Left lobe of liver (tissue), 2 donors: ENCODE data around the gene ADCY4. TPM values are rescaled to one million over a fixed set of nuclear protein-coding genes. Genes with fewer than 3 reads are reported as not detected.

Experiments
- ATAC-seq: fragments of 200-7000 bp; cut with Tn5 transposase; one replicate; pipeline ENCODE4 v1.9.1; 2020; ENCODE audit warnings: mild to moderate bottlenecking, moderate library complexity
- DNase-seq: peaks from one replicate; pipeline ENCODE4 v3.0.0-alpha.2; 2020; ENCODE audit warnings: low spot score
- total RNA-seq: library from RNA; stranded (reverse); gene quantifications from one replicate; pipeline ENCODE4 v1.2.1, GENCODE V29; 2021
- donor health status: DM: no; HTN: no; CAD: no; lungs with moderate emphysema.
- donor health status: DM: no; HTN: yes; CAD: no.

Gene ADCY4
- total RNA-seq, 1 donor from 2014 or later = 5.5 TPM

DNA sequence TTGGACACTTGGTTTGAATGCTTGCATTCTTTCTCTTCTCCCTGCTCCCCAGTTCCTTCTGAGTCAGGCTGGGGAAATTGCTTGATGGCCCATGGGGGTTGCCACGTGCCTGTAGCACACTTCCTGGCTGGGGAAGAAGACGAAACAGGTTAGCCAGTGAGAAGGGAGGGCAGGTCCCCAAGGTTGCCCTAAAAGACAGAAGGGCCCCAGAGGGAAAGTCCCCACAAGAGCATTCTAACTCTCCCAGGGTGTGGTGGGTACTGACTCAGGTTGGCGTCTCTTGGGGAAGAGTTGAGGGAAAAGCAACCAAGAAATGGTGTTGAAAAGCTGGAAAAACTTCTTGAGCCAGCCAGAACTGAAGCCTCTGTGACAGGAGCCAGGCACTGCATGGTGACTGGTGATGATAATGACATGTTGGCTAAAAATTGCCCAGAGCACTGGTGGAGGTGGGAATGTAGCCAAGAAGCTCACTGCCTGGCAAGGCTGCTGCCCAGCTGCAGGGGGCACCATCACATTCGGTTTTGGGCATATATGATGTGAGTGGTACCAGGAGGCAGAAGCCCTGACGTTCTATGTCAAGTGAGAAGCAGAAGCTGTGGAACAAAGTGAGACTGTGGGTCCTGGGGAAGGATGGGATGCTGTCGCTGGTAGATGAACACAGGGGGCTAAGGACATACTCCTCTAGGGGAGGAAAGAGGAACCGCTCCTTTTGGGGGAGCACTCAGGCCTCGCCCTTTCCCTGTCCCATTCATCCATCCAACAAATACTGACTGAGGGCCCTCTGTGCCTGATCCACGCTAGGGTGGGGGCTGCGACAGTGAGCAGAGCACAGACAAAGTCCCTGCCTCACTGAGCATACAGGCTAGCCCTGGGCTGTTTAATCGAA is 55.3 kb downstream of the ADCY4 start:
- DNase-seq (no peak), ATAC-seq (peak; percentile 65)

DNA sequence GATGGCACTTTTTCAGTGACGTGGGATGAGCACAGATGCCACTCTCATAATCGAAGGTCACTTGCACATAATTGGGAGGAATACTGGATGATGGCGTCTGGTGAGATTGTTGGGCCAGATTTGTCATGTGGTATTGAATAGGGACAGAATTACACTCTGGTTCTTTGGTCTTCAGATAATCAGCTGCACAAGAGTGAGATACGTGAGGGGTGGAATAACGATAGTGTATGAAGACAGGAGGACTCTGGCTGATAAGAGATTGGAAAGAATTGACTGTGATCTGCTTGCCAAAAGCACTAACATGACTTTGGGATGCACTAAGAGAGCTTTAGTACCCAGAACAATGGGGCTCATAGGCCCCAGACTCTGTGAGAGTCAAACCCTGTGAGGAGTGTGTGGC is 56.4 kb downstream of the ADCY4 start:
- DNase-seq (no peak), ATAC-seq (no peak)

DNA sequence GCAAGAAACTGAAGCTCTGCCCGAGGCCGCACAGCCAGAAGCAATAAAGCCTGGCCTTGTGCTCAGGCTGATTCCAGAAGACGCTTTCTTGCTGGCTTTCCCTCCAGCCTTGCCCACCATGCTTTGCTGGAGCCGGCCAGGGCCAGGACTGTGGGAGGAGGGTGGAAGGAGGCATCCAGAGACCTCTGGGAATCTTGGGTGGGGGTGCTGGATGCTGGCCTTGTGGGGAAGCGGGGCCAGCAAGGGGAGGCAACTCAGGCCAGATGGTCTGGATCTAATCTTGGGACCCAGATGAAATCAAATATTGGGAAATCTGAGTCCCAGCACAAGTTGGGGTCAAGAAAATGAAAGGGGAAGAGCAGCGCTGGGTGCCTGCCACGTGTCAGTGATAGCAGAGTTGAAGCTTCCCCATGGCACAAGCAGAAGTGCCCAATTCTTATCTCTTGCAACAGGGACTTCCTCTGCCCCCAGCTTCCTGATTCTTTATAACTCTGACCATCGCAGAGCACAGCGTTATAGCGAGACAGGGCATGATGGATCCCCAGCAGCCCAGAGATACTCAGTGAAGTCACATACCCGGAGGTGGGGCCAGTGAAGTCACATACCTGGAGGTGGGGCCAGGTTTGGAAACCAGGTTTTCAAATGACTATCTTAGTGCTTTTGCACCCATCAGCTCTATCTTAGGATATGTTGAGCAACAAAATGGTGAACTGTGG is 57.1 kb downstream of the ADCY4 start:
- ATAC-seq = no peak
- no peak for DNase-seq

DNA sequence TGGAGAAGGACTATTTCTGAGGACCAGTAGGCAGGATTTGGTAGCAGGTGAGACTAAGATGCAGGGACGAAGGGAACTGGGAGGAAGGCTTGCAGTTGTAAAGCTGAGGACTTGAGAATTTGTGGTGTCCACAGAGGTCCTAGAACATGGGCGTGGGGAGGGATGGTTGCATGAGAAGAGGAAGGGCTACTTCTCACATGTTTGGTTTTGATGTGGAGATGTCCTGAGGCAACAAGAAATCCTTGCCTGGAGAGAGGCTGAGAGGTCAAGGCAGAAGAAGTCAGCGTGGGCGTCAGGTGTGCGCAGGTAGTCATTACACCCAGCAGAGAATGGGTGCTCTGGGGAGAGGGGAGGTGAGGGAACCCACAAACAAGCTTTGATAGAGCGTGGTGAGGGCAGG is 57.8 kb downstream of the ADCY4 start:
- DNase-seq (no peak), ATAC-seq (no peak)

DNA sequence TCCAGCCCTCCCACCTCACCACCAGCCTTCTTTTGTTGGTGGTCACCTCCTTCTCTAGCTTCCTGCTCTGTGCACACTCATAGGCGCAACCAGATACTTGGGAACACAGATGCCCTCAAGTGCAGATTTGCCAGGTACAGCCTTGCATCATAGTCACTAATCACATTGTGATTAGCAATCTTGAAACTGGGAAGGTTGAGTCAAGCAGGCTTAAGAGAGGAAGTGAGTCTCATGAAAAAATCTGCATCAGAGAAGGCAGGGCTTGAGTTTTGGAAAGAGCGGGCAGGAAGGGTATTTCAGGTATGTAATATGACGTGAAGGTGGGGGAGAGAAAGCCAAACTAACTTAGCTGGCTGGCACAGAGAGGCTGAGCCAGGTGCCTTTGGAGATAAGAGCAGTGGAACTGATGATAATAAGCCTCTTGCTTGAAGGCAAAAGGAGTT is 60.7 kb downstream of the ADCY4 start:
- no peak for ATAC-seq
- DNase-seq = no peak

DNA sequence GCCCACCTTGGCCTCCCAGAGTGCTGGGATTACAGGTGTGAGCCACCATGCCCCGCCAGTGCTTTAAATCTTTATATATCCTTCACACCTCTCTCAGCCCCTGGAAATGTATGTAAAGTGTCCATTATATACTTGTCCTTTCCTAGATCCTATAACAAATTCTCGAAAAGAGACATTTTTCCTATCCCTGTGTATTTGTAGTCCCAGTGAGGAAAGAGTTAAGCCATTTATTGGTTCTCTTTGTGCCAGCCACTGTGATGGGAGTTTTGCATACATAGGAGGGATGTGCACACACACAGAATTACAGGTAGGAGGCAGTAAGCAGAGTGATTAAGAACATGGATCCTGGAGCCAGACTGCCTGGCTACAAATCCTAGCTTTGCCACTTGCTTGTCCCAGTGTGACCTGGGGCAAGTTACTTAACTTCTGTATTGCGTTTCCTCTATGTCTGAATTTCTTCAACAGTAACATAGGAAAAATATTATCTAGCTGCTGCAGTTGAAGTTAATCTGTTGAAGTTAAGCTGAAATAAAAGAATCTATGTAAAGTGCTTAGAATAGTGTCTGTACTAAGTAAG is 61.4 kb downstream of the ADCY4 start:
- no peak for DNase-seq
- ATAC-seq = peak; percentile 54

DNA sequence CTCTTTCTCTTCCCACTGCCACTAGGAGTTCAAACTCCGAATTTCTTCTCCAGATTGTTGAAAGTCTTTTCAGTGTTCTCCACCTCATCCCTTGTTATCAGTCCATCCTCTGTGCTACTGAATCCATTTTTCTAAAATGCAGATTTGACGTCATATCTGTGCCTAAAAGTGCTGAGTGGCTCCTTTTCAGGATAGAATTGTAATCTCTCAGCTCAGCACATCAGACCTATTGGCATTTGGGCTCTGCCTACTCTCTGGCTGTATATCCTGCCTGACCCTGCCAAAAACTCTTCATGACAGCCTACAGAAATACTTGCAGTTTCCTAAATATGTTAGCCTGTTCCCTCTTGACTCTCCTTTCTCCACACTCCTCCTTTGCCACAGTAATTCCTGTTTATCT is 62.4 kb downstream of the ADCY4 start:
- no peak for DNase-seq
- no peak for ATAC-seq

DNA sequence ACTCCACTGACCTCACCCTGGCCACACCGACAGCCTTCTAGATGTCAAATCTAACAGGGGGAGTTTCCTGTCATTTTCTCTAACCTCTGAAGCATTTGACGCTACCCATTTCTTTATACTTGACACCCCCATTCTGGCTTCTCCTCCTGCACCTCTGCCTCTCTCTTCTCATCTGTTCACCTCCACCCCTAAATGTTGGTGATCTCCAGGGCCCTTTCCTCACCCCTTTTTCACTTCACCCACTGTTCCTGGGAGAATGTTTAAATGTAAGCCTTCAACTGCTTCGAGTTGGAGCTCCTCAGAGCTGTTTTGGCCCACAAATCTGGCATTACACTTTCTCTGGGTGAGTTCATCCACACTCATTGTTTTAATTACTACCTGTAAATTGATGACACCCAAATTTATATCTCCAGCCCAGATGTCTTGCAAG is 63.0 kb downstream of the ADCY4 start:
- DNase-seq = no peak

DNA sequence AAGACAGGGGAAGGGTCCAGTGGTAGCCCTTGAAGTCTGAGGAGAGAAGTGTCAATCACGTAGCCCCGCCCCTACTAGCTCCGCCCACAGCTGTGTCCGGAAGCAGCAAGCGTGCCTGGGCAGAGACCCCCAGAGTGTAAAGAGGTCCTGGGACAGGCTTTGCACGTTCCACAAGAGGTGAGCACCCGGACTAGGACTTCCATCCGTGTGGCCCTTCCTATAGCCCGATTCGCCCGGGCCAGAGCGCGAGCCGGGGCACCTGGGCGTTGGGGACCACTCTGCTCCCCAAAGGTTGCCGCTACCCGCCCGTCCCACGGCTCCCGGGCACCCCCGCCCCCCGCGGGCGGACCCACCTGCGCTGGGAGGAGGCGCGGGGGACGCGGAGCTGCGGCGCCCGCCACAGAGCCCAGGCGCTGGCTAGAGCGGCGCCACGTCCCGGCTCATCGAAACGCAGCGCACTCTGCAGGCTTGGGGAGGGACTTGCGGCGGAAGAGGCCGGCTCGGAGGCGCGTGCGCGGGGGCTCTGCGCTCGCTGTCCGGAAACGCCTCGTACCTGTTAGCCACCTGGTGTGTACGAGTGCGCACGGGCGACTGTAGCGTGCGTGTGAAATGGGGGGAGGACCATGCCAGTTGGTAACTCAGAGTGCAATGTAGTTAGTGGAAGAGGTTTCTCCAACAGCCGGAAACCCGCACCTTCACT is 63.6 kb downstream of the ADCY4 start, which contains the start of gene RABGGTA:
RABGGTA (minus strand) TSS at position 464 of the 700 bp plus-strand sequence. CDS start 482 bp downstream, outside the sequence.
- ATAC-seq = peak; percentile 94

More for the DNA sequence above, 63.0 kb downstream of the ADCY4 start:
- no peak for ATAC-seq

DNA sequence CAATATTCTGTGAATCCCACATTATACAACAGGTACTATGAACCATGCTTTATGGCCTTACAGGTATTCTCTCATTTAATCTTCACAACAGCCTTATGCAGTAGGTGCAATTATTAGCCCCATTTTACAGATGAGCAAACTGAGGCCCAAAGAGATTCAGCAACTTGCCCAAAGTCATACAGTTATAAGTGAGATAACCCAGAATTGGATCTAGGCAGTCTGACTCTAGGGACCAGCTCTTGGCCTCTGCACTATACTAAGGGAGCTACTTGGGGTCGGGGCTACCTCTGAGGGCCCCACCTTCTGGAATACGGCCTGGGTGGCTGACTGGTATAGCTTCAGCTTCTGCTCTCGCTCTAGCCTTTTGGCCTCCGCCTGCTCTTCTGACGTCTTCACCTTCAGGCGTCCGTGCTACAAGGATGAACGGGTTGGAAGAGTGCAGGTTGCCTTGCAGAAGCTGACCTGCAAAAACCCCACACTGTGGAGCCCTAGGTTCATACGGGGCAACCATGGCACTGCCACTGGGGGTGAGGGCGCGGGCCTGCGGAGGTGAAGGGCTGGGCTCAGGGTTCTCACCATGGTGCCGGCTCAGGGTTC is 64.2 kb downstream of the ADCY4 start:
- no peak for DNase-seq
- ATAC-seq = peak; percentile 24

More for the DNA sequence above, 63.6 kb downstream of the ADCY4 start, which contains the start of gene RABGGTA:
- peak; percentile 88 for DNase-seq

DNA sequence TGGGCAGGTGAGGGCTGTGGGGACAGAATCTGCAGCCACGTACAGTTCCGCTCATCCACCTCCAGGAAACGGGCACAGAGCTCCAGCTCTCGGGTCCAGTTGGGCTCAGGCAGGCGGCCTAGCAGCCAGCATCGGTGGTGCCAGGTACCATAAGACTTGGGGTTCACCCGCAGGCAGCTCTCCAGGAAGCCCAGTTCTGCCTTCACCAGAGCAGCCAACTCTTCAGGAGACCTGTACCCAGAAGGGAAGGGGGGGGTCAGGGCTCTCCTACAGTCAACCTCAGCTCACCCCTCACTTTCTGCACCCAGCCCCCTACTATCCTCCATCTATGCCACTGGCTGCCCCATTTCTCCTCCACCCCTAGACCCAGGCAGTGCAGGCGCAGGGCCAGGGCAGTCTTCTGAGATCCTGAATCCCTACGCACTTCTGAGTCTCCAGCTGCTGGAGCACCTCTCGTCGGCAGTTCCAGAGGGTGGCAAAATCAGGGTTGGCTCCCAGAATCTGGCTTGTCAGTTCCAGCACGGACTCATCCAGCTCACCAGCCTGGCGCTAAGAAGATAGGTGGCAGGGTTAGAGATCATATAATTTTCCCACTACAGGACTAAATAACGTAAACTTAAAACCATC is 64.8 kb downstream of the ADCY4 start:
- DNase-seq (no peak), ATAC-seq (no peak)

DNA sequence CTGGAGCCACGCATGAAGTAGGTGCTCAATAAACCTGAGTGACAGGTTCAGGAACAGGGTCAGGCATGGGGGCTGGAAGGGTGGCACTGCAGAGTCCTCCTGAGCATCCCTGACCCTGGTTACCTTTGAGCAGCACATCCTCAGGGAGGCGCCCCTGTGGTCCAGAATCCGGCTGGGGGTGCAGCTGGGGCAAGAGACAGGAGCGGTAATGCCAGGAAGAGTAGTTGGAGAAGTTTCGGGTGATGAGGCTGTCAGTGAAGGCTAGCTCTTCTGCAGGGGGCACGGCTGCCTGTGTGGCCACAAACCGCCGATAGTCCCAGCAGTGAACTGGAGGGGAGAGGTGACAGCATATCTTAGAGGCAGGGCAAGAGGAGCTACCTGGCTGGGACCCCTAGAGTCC is 65.5 kb downstream of the ADCY4 start:
- ATAC-seq (no peak), DNase-seq (no peak)

Other genes with a start within 250 kb of the ADCY4 start
- gene PCK2, start 240.8 kb downstream of the ADCY4 start, total RNA-seq = 590 TPM
- gene DCAF11, start 220.3 kb downstream of the ADCY4 start, total RNA-seq = 212 TPM
- 3.5 TPM for gene NRL, start 220.1 kb downstream of the ADCY4 start, total RNA-seq
- gene FITM1, start 204.4 kb downstream of the ADCY4 start, total RNA-seq = 34.9 TPM
- 98.1 TPM for gene PSME1, start 198.9 kb downstream of the ADCY4 start, total RNA-seq
- gene EMC9, start 193.5 kb downstream of the ADCY4 start, total RNA-seq = 24.2 TPM
- 124 TPM for gene PSME2, start 188.5 kb downstream of the ADCY4 start, total RNA-seq
- gene RNF31, start 187.6 kb downstream of the ADCY4 start, total RNA-seq = 28.6 TPM
- 25.1 TPM for gene IRF9, start 173.8 kb downstream of the ADCY4 start, total RNA-seq
- gene REC8, start 163.0 kb downstream of the ADCY4 start, total RNA-seq = 2.6 TPM
- gene IPO4, start 146.3 kb downstream of the ADCY4 start, total RNA-seq = 20.2 TPM
- 47.1 TPM for gene TM9SF1, start 139.6 kb downstream of the ADCY4 start, total RNA-seq
- 0.35 TPM for gene TSSK4, start 129.4 kb downstream of the ADCY4 start, total RNA-seq
- gene CHMP4A, start 121.6 kb downstream of the ADCY4 start, total RNA-seq = 14.4 TPM
- 5.0 TPM for gene MDP1, start 119.0 kb downstream of the ADCY4 start, total RNA-seq
- 66.7 TPM for gene NEDD8, start 102.7 kb downstream of the ADCY4 start, total RNA-seq
- 30.3 TPM for gene GMPR2, start 102.1 kb downstream of the ADCY4 start, total RNA-seq
- gene TINF2, start 92.4 kb downstream of the ADCY4 start, total RNA-seq = 24.2 TPM
- gene TGM1, start 71.9 kb downstream of the ADCY4 start, total RNA-seq = 1.8 TPM
- 15.8 TPM for gene RABGGTA, start 63.5 kb downstream of the ADCY4 start, total RNA-seq
- 91.0 TPM for gene DHRS1, start 35.3 kb downstream of the ADCY4 start, total RNA-seq
- 17.2 TPM for gene NOP9, start 35.2 kb downstream of the ADCY4 start, total RNA-seq
- gene CIDEB, start 27.1 kb downstream of the ADCY4 start, total RNA-seq = 216 TPM
- gene LTB4R2, start 24.9 kb downstream of the ADCY4 start, total RNA-seq = 6.9 TPM
- gene LTB4R, start 23.6 kb downstream of the ADCY4 start, total RNA-seq = 7.2 TPM
- 0.68 TPM for gene RIPK3, start 4.9 kb upstream of the ADCY4 start, total RNA-seq
- gene NFATC4, start 33.1 kb upstream of the ADCY4 start, total RNA-seq = 1.4 TPM
- gene NYNRIN, start 63.9 kb upstream of the ADCY4 start, total RNA-seq = 2.3 TPM
- gene CBLN3, start 94.6 kb upstream of the ADCY4 start, total RNA-seq = 1.4 TPM
- 29.3 TPM for gene KHNYN, start 94.9 kb upstream of the ADCY4 start, total RNA-seq
- gene SDR39U1, start 107.7 kb upstream of the ADCY4 start, total RNA-seq = 32.4 TPM
- gene CMA1, start 173.2 kb upstream of the ADCY4 start, total RNA-seq = not detected
- gene CTSG, start 241.2 kb upstream of the ADCY4 start, total RNA-seq = 0.55 TPM